Esophagus (tissue), 2 donors: ENCODE results near the gene TAF6. TPM values are rescaled to one million over a fixed set of nuclear protein-coding genes. Genes with fewer than 3 reads are reported as not detected.

Experiments used
- H3K27ac ChIP-seq, 2 donors: one replicate each; pipeline ENCODE4 v1.5.1; 2013; ENCODE audit warnings: low read depth in 2 of 2, mild to moderate bottlenecking in 2 of 2, inconsistent platforms in 1 of 2, low read length in 1 of 2, moderate library complexity in 1 of 2
- H3K27me3 ChIP-seq, 2 donors: one replicate each; pipeline ENCODE4 v1.6.1; 2013; ENCODE audit warnings: low read length in 2 of 2, control low read depth in 1 of 2, mild to moderate bottlenecking in 1 of 2; ENCODE audit not compliant: insufficient read depth in 2 of 2, control insufficient read depth in 1 of 2
- H3K36me3 ChIP-seq, 2 donors: one replicate each; pipeline ENCODE4 v1.6.1; 2013; ENCODE audit warnings: low read length in 1 of 2; ENCODE audit not compliant: control insufficient read depth in 2 of 2, insufficient read depth in 2 of 2
- H3K4me1 ChIP-seq, 2 donors: one replicate each; pipeline ENCODE4 v1.6.1; 2013; ENCODE audit warnings: low read length in 1 of 2; ENCODE audit not compliant: control insufficient read depth in 2 of 2, insufficient read depth in 2 of 2
- H3K4me3 ChIP-seq, 2 donors: one replicate each; pipeline ENCODE4 v1.5.1; 2013; ENCODE audit warnings: low read length in 2 of 2, mild to moderate bottlenecking in 2 of 2, low read depth in 1 of 2, moderate library complexity in 1 of 2
- H3K9me3 ChIP-seq, 2 donors: one replicate each; pipeline ENCODE4 v1.6.1; 2013; ENCODE audit warnings: mild to moderate bottlenecking in 2 of 2, low read depth in 1 of 2, low read length in 1 of 2, moderate library complexity in 1 of 2; ENCODE audit not compliant: control insufficient read depth in 2 of 2, insufficient read depth in 1 of 2
- WGBS, 2 donors: extraction: QIAGEN DNeasy Blood & Tissue Kit; methylation state at CpG; one replicate each; pipeline ENCODE4 v1.1.7; 2013; 5-methylcytosine and 5-hydroxymethylcytosine counted together
- polyA plus RNA-seq, 2 donors: library from polyadenylated mRNA; stranded (reverse); fragments of 200-250 nt; gene quantifications; one replicate each; pipeline ENCODE4 v1.2.3, GENCODE V29; 2013
- donor health status: healthy with polysubstance abuse.
- donor health status: Bipolar disorder and iron deficiency.

The TAF6 gene
- polyA plus RNA-seq, 2 donors = 23.3 to 29.6 TPM

DNA sequence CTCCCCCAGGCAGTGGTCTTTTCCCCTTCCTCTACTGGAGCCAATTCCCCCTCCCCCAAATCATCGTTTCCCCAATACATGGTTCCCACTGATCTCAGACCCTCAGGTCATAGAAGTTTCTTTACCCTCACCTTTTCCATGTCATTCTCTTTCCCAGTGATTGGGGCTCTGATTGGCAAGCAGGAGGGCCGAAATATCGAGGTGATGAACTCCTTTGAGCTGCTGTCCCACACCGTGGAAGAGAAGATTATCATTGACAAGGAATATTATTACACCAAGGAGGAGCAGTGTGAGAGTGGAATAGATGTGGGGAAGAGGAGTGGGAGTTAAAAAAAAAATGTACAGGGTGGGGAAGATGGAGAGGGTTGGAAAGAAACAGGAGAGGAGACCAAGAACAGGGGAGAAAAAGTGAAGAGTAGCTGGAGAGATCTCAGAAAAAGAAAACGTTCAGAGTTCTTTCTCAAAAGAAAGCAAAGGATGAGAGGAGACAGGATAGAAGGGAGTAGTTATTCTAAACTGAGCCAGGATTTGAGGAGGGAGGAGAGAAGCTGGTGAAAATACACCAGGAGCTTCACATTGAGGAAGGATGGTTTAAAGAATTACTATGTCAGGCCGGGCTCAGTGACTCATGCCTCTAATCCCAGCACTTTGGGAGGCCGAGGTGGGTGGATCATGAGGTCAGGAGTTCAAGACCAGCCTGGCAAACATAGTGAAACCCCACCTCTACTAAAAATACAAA is 29.5 kb downstream of the TAF6 start:
- WGBS, 2 donors = 20% methylated on average over 7 of the region's 7 CpGs
- Histone ChIP-seq H3K27me3 (no peaks in the 10 kb centered on the region), H3K4me1 (peaks cover 0 to 4% of the 10 kb centered on the region in 2 donors), H3K27ac (peak overlapping the region; percentile 68 to 90), H3K36me3 (peaks cover 12 to 33% of the 10 kb centered on the region in 2 donors), H3K9me3 (no peaks in the 10 kb centered on the region), H3K4me3 (peak overlapping the region; percentile 84 to 94)

DNA sequence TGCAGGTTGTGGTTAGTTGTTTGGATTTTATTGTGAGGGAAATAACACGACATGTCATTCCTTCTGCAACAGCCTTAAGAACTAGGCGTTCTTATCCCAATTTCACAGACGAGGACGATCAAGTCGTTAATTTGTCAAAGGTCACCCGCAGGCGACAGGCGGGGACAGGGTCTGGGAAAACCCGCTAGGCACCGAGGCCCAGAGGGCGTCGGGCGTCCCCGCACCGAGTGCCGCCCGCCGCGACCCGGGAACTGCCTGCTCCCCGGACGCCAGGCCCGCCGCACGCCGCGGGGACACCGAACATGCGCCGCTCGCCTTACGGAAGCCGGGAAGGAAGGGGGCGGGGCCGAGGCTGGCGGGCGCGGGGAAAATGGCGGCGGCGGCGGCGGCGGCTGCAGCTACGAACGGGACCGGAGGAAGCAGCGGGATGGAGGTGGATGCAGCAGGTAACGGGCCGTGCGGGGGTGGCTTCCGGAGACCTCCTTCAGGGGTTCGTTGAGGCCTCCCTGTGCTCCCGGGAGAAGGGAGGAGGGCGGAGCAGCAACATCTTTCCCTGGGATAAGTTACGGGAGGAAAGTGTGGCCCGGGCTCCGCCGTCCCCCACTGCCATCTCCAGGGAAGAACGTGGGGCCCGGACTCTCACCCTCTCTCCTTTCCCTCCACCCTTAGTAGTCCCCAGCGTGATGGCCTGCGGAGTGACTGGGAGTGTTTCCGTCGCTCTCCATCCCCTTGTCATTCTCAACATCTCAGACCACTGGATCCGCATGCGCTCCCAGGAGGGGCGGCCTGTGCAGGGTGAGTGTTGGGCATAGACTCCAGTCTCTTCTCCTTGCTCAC is 30.3 kb downstream of the TAF6 start, which contains the start of gene COPS6:
COPS6 (plus strand) TSS at position 349 of the 837 bp plus-strand sequence; CDS start at position 371, 22 bp downstream.
- Histone ChIP-seq H3K36me3 (peaks cover 10 to 31% of the 10 kb centered on the region in 2 donors), H3K4me1 (peaks cover 0 to 4% of the 10 kb centered on the region in 2 donors), H3K9me3 (no peaks in the 10 kb centered on the region), H3K27me3 (no peaks in the 10 kb centered on the region), H3K27ac (peak within 1 kb of the TSS; percentile 86 to 90), H3K4me3 (peak within 1 kb of the TSS; percentile 84 to 94)
- WGBS, 2 donors = 0 to 1% methylated on average over 66 to 68 of the region's 68 CpGs

DNA sequence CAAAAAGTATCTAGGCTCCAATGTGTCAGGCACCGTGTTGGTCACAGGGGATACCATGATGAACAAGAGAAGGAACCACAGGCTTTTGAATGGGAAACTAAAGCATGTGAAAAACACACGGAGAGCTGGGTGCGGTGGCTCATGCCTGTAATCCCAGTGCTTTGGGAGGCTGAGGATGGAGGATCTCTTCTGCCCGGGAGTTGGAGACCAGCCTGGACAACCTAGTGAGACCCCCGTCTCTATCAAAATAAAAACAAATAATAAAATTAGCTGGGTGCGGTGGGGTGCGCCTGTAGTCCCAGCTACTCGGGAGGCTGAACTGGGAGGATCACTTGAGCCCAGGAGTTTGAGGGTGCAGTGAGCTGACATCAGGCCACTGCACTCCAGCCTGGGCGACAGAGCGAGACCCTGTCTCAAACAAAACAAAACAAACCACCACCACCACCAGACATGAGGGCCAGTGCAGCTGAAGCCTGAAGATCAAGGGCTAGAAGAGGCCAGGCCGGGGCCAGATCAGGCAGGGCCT is 31.0 kb downstream of the TAF6 start:
- Histone ChIP-seq H3K4me3 (peak overlapping the region; percentile 84 to 94), H3K36me3 (peaks cover 4 to 24% of the 10 kb centered on the region in 2 donors), H3K27me3 (no peaks in the 10 kb centered on the region), H3K9me3 (no peaks in the 10 kb centered on the region), H3K27ac (peak overlapping the region; percentile 86 to 90), H3K4me1 (peaks cover 0 to 4% of the 10 kb centered on the region in 2 donors)
- WGBS, 2 donors = 73 to 78% methylated on average over 11 of the region's 11 CpGs

GRCh38 chr7:100087055-100087750 is 32.0 kb downstream of the TAF6 start:
- no peak overlapping the region for H3K27ac ChIP-seq
- 77% methylated on average over 10 of the region's 10 CpGs for WGBS, 2 donors

GRCh38 chr7:100085515-100085914 is 33.6 kb downstream of the TAF6 start:
- Histone ChIP-seq H3K4me3 (no peak overlapping the region), H3K36me3 (peaks cover 0 to 3% of the 10 kb centered on the region in 2 donors), H3K9me3 (no peaks in the 10 kb centered on the region), H3K27ac (no peak overlapping the region), H3K27me3 (no peaks in the 10 kb centered on the region), H3K4me1 (peaks cover 1 to 3% of the 10 kb centered on the region in 2 donors)
- WGBS, 2 donors = 65 to 69% methylated on average over 3 of the region's 3 CpGs

More at GRCh38 chr7:100087055-100087750, 32.0 kb downstream of the TAF6 start:
- Histone ChIP-seq H3K36me3 (peaks cover 0 to 16% of the 10 kb centered on the region in 2 donors), H3K27me3 (no peaks in the 10 kb centered on the region), H3K4me1 (peaks cover 0 to 4% of the 10 kb centered on the region in 2 donors), H3K9me3 (no peaks in the 10 kb centered on the region), H3K4me3 (no peak overlapping the region)

GRCh38 chr7:100082978-100083377 is 36.2 kb downstream of the TAF6 start:
- 68 to 70% methylated on average over 4 of the region's 4 CpGs for WGBS, 2 donors
- no peaks in the 10 kb centered on the region for H3K9me3 ChIP-seq
- peaks cover 3 to 4% of the 10 kb centered on the region in 2 donors for H3K36me3 ChIP-seq
- peak overlapping the region in 1 of 2 donors; percentile 3 for H3K27ac ChIP-seq
- no peak overlapping the region for H3K4me3 ChIP-seq
- H3K4me1 ChIP-seq = peaks cover 2 to 3% of the 10 kb centered on the region in 2 donors
- no peaks in the 10 kb centered on the region for H3K27me3 ChIP-seq

DNA sequence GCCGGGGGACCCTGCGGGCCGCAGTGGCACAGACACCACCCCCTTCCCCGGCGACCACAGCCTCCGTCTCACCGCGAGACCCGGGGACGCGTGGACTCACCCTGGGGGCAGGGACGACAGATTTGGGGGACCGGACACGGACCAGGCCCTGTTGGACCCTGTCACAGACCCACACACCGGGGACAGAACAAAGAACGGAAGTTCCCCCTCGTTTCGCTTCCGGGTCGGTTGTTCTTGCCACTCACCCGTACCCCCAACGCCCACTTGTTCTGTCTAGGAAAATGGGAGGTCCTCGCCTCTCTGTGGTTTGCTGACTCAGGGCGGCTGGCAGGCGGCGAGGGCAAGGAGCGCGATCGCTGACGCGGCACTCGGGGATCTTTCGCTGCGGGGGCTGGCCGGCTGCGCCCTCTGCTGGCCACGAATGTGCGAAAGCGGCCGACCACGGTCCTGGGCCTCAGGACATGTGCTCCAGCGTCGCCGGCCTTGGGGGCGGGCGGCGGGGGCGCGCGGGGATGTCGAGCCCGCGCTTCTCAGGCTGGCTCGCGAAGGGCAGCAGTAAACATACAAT is 37.5 kb downstream of the TAF6 start, which contains the start of gene ZNF3:
ZNF3 (minus strand) TSS at position 189 of the 568 bp plus-strand sequence. CDS start 4,366 bp downstream, outside the sequence.
- Histone ChIP-seq H3K27ac (peak within 1 kb of the TSS; percentile 82 to 90), H3K27me3 (no peaks in the 10 kb centered on the region), H3K9me3 (no peaks in the 10 kb centered on the region), H3K36me3 (peaks cover 6 to 10% of the 10 kb centered on the region in 2 donors), H3K4me1 (peaks cover 2 to 3% of the 10 kb centered on the region in 2 donors), H3K4me3 (peak within 1 kb of the TSS; percentile 93 to 94)
- WGBS, 2 donors = 1% methylated on average over 45 to 55 of the region's 55 CpGs

GRCh38 chr7:100080907-100081534 is 38.1 kb downstream of the TAF6 start:
- Histone ChIP-seq H3K27ac (peak overlapping the region; percentile 82 to 90), H3K27me3 (no peaks in the 10 kb centered on the region), H3K4me3 (peak overlapping the region; percentile 93 to 94), H3K4me1 (peaks cover 2 to 3% of the 10 kb centered on the region in 2 donors), H3K36me3 (peaks cover 6 to 12% of the 10 kb centered on the region in 2 donors), H3K9me3 (no peaks in the 10 kb centered on the region)
- 2% methylated on average over 34 of the region's 34 CpGs for WGBS, 2 donors
